ENCODE measurements around the gene CDHR2. TPM values are rescaled to one million over a fixed set of nuclear protein-coding genes. Genes with fewer than 3 reads are reported as not detected.

The CDHR2 gene
- polyA plus RNA-seq, 1 experiment, result not detected

DNA sequence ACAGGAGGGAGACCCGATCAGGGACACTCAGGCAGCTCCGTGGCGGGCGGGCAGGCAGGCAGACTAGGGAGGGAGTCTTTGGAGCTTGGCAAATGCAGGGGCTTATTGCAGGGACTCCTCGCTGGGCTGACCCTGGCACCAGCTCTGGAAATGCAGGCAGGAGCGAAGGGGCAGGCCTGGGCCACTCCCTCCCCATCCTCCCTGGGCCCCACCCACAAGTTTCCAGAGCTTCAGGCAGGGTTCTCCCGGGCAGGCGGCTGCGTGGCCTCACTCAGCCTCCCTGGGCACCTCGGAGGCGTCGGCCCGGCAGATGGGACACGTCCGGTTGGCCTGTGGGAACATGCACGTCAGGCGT is 20.4 kb upstream of the CDHR2 start:
- ChIA-PET CTCF (no interaction called here), POLR2A (no interaction called here)
- H3K27me3 ChIP-seq (ENCODE audit: control insufficient read depth, insufficient read depth, low read length), result no peaks in the 10 kb centered on the region
- no peak overlapping the region for H3K4me3 ChIP-seq (ENCODE audit: low read depth, low read length)
- DNase-seq (ENCODE audit: low read depth), result no peak
- TF ChIP-seq CTCF (IDR thresholded peaks at IDR 0.05; ENCODE audit: insufficient read depth, low read depth, low read length), result no peak
- H3K36me3 ChIP-seq (ENCODE audit: control insufficient read depth, insufficient read depth, low read length), result peaks cover 32% of the 10 kb centered on the region

DNA sequence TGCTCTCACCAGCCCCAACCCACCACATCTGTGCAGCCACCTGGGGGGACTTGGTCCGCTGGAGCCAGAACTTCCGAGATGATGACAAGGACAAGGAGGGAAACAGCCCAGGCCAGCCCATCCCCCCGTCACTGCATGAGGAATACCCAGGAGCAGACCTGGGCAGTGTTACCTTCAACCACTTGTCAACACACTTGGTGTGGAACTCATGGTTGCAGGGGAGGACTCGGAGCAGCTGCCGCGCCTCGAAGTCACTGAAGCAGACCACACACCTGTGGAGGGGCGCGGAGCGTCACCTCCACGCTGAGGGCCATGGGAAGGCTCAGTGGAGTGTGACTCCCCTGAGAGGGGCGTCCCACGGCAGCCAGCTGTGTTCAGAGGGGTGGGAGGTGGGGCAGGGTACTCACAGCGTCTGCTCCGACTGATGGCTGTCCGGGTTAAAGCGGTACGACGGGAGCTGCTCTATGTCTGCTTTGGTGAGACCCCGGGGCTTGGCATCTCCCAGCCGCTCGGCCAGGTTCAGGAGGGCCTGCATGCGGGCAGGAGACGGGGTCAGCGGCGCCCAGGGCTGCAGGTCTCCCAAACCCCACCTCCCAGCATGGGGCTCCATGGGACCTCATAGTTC is 19.9 kb upstream of the CDHR2 start:
- no peak for TF ChIP-seq CTCF (IDR thresholded peaks at IDR 0.05; ENCODE audit: insufficient read depth, low read depth, low read length)
- ChIA-PET POLR2A (no interaction called here), CTCF (no interaction called here)
- Histone ChIP-seq H3K4me3 (ENCODE audit: low read depth, low read length) (no peak overlapping the region), H3K36me3 (ENCODE audit: control insufficient read depth, insufficient read depth, low read length) (peaks cover 32% of the 10 kb centered on the region), H3K27me3 (ENCODE audit: control insufficient read depth, insufficient read depth, low read length) (no peaks in the 10 kb centered on the region)
- no peak for DNase-seq (ENCODE audit: low read depth)

- Histone ChIP-seq H3K4me3 (ENCODE audit: low read depth, low read length) (no peak overlapping the region), H3K36me3 (ENCODE audit: control insufficient read depth, insufficient read depth, low read length) (peaks cover 32% of the 10 kb centered on the region), H3K27me3 (ENCODE audit: control insufficient read depth, insufficient read depth, low read length) (no peaks in the 10 kb centered on the region)
- DNase-seq (ENCODE audit: low read depth), result no peak
- no peak for TF ChIP-seq CTCF (IDR thresholded peaks at IDR 0.05; ENCODE audit: insufficient read depth, low read depth, low read length)
- ChIA-PET POLR2A (no interaction called here), CTCF (no interaction called here)
These were observed 19.4 kb upstream of the CDHR2 start for GRCh38 chr5:176529741-176530141.

DNA sequence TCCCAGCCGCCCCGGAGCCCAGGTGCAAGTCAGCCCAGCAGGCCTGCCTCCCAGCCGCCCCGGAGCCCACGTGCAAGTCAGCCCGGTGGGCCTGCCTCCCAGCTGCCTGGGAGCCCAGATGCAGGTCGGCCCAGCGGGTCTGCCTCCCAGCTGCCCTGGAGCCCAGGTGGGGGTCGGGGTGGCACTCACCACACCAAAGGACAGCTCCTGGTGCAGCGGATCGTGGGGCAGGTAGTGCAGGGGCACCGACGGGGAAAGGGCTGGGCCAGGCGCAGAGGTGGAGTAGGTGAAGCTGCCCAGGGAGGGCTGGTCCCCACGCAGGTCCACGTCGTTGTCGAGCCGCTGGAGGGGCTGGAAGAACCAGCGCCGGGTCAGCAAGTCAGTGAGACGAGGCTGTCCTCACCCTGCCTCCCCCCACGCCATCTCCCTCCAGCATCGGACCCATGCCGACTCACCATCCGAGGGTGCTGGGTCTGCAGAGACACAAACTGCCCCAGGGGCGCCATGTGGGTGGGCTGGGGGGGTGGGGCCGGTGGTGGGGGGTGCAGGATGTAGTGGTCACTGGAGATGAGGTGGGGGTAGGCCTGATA is 18.7 kb upstream of the CDHR2 start:
- H3K4me3 ChIP-seq (ENCODE audit: low read depth, low read length), result no peak overlapping the region
- DNase-seq (ENCODE audit: low read depth), result no peak
- peaks cover 32% of the 10 kb centered on the region for H3K36me3 ChIP-seq (ENCODE audit: control insufficient read depth, insufficient read depth, low read length)
- CTCF ChIA-PET, result no interaction called here
- no peaks in the 10 kb centered on the region for H3K27me3 ChIP-seq (ENCODE audit: control insufficient read depth, insufficient read depth, low read length)
- POLR2A ChIA-PET, result no interaction called here
- no peak for TF ChIP-seq CTCF (IDR thresholded peaks at IDR 0.05; ENCODE audit: insufficient read depth, low read depth, low read length)

- CTCF ChIA-PET, result no interaction called here
- no peak for DNase-seq (ENCODE audit: low read depth)
- H3K36me3 ChIP-seq (ENCODE audit: control insufficient read depth, insufficient read depth, low read length), result peaks cover 32% of the 10 kb centered on the region
- POLR2A ChIA-PET, result no interaction called here
- TF ChIP-seq CTCF (IDR thresholded peaks at IDR 0.05; ENCODE audit: insufficient read depth, low read depth, low read length), result no peak
- H3K27me3 ChIP-seq (ENCODE audit: control insufficient read depth, insufficient read depth, low read length), result no peaks in the 10 kb centered on the region
- H3K4me3 ChIP-seq (ENCODE audit: low read depth, low read length), result no peak overlapping the region
These were observed 17.9 kb upstream of the CDHR2 start for GRCh38 chr5:176530983-176531901.

All from BJ (cell line).